ENCODE results near the gene USP10.

Gene USP10

DNA sequence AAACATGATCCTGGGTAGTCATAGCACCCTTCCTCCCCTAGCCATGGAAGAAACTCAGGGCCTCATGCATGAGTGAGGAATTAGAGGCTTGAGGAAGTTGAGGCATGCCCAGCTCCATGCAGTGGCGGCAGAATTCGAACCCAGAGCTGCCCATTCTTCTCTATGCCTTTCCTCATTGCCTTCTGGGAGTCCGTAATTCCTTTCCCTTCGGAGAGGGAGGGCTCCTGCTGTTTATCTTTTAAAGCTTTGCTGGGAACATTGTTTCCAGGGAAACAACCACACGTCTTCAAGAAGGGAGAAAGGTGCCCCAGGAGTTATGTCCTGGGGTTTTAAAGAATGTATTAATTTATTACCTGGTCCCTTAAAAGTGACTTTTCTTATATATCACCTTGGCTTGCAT, 128.5 kb downstream of the USP10 start:
- DNase-seq = no peak

All from activated T-cell treated with anti-CD3 and anti-CD28 coated beads, Interleukin-2, amount 50 U/mL, for 1 hour (primary cell).